Prostate gland (tissue), 2 donors: ENCODE results near the gene ZNF436. TPM values are rescaled to one million over a fixed set of nuclear protein-coding genes. Genes with fewer than 3 reads are reported as not detected.
"Not testable (repeated sequence)": the region's sequence is repeated elsewhere in the genome, so short reads cannot be mapped to it uniquely, and the experiment has no call there.

ENCODE experiments used
- DNase-seq: peaks from one replicate; pipeline ENCODE4 v3.0.0-alpha.2; 2019; ENCODE audit warnings: low spot score
- H3K27ac ChIP-seq, 2 donors: fragments of 200-600 bp; sonication (generic); 2 replicates each; pipeline ENCODE4 v1.5.1; 2017 to 2019
- H3K27me3 ChIP-seq: fragments of 200-600 bp; sonication (generic); replicated peaks from 2 replicates; pipeline ENCODE4 v1.5.1; 2019; ENCODE audit not compliant: insufficient read depth
- H3K36me3 ChIP-seq, 2 donors: fragments of 200-600 bp; sonication (generic); 1 replicate in 1 of 2; 2 replicates in 1 of 2; pipeline versions ENCODE4 v1.5.1 to v1.8.1; 2017 to 2019
- H3K4me1 ChIP-seq: fragments of 200-600 bp; sonication (generic); replicated peaks from 2 replicates; pipeline ENCODE4 v1.5.1; 2019
- H3K4me3 ChIP-seq, 2 donors: fragments of 200-600 bp; sonication (generic); 2 replicates each; pipeline ENCODE4 v1.5.1; 2017 to 2019
- H3K9me3 ChIP-seq: fragments of 200-600 bp; sonication (generic); 2 replicates; pipeline ENCODE4 v1.5.1; 2017
- POLR2A ChIP-seq: fragments of 450-650 bp; IDR thresholded peaks from one replicate; pipeline ENCODE4 v1.6.1; 2016; ENCODE audit warnings: antibody characterized with exemption, mild to moderate bottlenecking
- POLR2AphosphoS5 ChIP-seq: sonication (generic); formaldehyde crosslinking; IDR thresholded peaks from one replicate; pipeline ENCODE4 v1.6.1; 2017; ENCODE audit warnings: antibody characterized with exemption
- whole genome bisulfite sequencing: methylation state at CpG from one replicate; pipeline ENCODE4 v1.1.5; 2018; 5-methylcytosine and 5-hydroxymethylcytosine counted together
- intact Hi-C: fragments of 100-400 bp; cut with DNase I; formaldehyde crosslinking; loops from one replicate; pipeline ENCODE4 v1.14.2; 2022
- total RNA-seq, 2 donors: library from RNA; depleted of rRNA; stranded (reverse); fragments of >200 nt; gene quantifications; one replicate each; pipeline ENCODE4 v1.1.0, GENCODE V29; 2016
- TF ChIP-seq, protein P1 (sequence below), 4 experiments: fragments of 200-600 bp in 2 of 4; fragments of 450-650 bp in 2 of 4; sonication (generic) in 2 of 4; IDR thresholded peaks; 1 replicate in 3 of 4; 2 replicates in 1 of 4; pipeline ENCODE4 v1.5.1; 2016 to 2019; ENCODE audit warnings: antibody characterized with exemption in 4 of 4, mild to moderate bottlenecking in 2 of 4, moderate library complexity in 2 of 4

ZNF436 gene
- total RNA-seq, 2 donors from 2014 or later = 25.3 to 29.5 TPM

DNA sequence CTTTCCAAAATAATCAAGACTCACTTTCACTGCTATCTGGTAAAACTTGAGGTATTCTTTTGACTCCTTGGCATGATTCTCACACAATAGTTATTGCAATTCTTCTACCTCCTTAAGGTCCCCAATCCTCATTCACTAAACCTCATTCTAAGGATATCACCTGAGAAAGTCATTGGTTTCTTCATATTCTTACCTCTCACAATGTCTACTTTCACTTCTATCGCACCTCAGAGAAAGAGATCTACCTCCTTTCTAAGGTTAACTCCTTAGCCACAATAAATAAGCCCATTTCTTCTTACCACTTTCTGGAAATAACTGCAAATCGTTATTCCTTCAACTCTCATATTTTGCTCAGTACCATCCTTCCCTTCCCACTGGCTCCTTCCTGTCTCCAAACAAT, 44.2 kb downstream of the ZNF436 start:
- Histone ChIP-seq H3K9me3 (no peaks in the 10 kb centered on the region), H3K4me3 (no peak overlapping the region), H3K4me1 (no peaks in the 10 kb centered on the region), H3K27ac (no peak overlapping the region), H3K36me3 (no peaks in the 10 kb centered on the region), H3K27me3 (no peaks in the 10 kb centered on the region)
- intact Hi-C loops = no loop called here
- TF ChIP-seq, protein P1, sequence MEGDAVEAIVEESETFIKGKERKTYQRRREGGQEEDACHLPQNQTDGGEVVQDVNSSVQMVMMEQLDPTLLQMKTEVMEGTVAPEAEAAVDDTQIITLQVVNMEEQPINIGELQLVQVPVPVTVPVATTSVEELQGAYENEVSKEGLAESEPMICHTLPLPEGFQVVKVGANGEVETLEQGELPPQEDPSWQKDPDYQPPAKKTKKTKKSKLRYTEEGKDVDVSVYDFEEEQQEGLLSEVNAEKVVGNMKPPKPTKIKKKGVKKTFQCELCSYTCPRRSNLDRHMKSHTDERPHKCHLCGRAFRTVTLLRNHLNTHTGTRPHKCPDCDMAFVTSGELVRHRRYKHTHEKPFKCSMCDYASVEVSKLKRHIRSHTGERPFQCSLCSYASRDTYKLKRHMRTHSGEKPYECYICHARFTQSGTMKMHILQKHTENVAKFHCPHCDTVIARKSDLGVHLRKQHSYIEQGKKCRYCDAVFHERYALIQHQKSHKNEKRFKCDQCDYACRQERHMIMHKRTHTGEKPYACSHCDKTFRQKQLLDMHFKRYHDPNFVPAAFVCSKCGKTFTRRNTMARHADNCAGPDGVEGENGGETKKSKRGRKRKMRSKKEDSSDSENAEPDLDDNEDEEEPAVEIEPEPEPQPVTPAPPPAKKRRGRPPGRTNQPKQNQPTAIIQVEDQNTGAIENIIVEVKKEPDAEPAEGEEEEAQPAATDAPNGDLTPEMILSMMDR (IDR thresholded peaks at IDR 0.05) = no peak
- TF ChIP-seq POLR2AphosphoS5 (no peak), POLR2A (no peak)
- no peak for DNase-seq
- WGBS = 80% methylated on average over 2 of the region's 2 CpGs

DNA sequence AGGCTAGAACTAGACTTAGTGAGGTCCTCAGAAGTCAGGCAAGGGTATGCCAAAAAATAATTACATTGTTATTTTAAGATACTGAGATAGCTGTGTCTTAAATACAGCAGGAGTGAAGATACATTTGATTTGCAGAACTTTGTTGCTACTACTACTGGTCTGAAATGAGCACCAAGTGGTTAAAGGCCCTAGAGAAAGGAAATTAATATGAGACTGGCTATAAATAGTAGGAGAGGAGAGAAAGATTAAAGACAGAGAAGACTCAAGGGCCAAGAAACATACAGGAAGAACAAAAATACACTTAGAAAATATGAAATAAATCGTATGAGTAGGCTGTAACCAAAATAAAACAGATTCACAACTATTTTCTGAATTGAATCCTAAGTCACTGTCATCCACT, 46.9 kb downstream of the ZNF436 start:
- intact Hi-C loops = no loop called here
- H3K9me3 ChIP-seq = no peaks in the 10 kb centered on the region
- DNase-seq = no peak
- H3K4me1 ChIP-seq = no peaks in the 10 kb centered on the region
- 39% methylated on average over 1 of the region's 1 CpG for WGBS
- TF ChIP-seq POLR2A (no peak), POLR2AphosphoS5 (no peak)
- TF ChIP-seq, protein P1 (IDR thresholded peaks at IDR 0.05) = no peak
- H3K27ac ChIP-seq = no peak overlapping the region
- no peaks in the 10 kb centered on the region for H3K36me3 ChIP-seq
- no peak overlapping the region for H3K4me3 ChIP-seq
- no peaks in the 10 kb centered on the region for H3K27me3 ChIP-seq

DNA sequence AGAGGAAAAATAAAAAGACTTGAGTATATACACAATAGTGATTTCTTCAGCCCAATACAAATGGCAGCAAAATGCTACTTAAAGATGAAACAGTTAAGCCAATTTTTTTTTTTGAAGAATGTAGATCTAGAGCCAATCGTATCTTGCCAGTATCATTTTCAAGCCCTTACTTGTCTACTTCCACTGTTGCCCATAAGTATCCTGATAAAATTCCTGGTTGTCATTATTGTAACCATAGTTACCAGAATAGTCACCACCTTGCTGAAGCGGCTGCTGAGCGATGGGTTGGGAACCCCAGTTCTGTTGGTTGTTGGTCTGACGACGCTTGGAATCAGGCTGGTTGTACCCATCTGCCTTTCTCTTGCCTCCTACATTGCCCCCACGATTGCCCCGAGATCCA, 59.4 kb downstream of the ZNF436 start:
- WGBS = 82% methylated on average over 7 of the region's 7 CpGs
- H3K27ac ChIP-seq, DNase-seq, H3K27me3 ChIP-seq, H3K4me1 ChIP-seq, H3K36me3 ChIP-seq, H3K4me3 ChIP-seq, intact Hi-C loops, H3K9me3 ChIP-seq: not testable (repeated sequence)

Other genes starting within 250 kb of the ZNF436 start
- gene LUZP1, start 201.0 kb downstream of the ZNF436 start, total RNA-seq = 10 to 100 TPM; 16.9 to 17.5 TPM
- gene HTR1D, start 152.3 kb downstream of the ZNF436 start, total RNA-seq = under 1 TPM; 0.09 to 0.28 TPM
- gene HNRNPR, start 25.6 kb downstream of the ZNF436 start, total RNA-seq = 10 to 100 TPM; 85.8 to 88.1 TPM
- gene TCEA3, start 54.9 kb upstream of the ZNF436 start, total RNA-seq = 100 to 1,000 TPM in 1 of 2 donors, 10 to 100 TPM in 1; 65.2 to 115 TPM
- gene ASAP3, start 114.3 kb upstream of the ZNF436 start, total RNA-seq = 10 to 100 TPM; 76.5 to 83.1 TPM
- gene E2F2, start 161.4 kb upstream of the ZNF436 start, total RNA-seq = 1 to 10 TPM; 1.0 to 4.1 TPM
- 100 to 1,000 TPM; 151 to 184 TPM for gene ID3, start 189.7 kb upstream of the ZNF436 start, total RNA-seq